ENCODE results near the gene MAP7. TPM values are rescaled to one million over a fixed set of nuclear protein-coding genes. Genes with fewer than 3 reads are reported as not detected.

The MAP7 gene
- total and polyA plus RNA-seq, 2 experiments from 2014 or later, result 44.7 to 49.2 TPM

DNA sequence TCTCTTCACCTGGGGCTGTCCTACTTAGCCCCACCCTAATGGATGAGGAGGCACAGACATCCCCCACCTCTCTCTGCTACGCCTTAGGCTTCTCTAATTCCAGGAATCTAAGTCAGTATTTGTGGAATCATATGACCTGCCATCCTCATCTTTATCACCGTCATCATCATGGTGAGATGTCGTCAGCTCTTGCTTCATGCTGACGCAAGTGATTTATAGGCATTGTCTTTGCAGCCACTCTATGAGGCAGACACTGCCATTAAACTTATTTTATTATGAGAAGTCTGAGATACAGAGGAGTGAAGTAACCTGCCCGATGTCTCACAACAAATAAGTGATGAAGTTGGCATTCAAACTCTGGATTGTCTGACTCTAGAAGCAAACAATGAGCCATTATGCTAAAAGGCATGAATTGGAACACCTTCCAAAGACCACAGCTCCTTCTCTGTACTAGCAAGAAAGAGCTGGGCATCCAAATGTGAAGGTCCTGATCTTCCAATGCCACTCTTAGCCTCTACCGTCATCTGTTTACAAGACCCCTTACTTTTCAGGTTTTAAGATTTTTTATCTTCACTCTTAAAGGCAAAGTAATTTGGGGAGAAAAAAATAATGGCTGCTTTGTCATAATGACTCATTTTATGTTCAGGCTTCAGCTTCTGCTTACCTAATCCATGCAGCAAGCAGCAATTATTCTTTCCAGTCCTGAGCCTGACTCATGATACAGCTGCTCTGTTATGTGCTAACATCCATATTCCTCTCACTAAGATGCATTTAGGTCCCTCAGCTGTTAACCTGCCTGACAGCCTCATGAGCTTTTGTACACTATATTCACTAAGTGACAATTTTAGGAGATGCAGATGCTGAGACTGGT lies 146.9 kb downstream of the MAP7 start (continued):
- TF ChIP-seq, protein P1, sequence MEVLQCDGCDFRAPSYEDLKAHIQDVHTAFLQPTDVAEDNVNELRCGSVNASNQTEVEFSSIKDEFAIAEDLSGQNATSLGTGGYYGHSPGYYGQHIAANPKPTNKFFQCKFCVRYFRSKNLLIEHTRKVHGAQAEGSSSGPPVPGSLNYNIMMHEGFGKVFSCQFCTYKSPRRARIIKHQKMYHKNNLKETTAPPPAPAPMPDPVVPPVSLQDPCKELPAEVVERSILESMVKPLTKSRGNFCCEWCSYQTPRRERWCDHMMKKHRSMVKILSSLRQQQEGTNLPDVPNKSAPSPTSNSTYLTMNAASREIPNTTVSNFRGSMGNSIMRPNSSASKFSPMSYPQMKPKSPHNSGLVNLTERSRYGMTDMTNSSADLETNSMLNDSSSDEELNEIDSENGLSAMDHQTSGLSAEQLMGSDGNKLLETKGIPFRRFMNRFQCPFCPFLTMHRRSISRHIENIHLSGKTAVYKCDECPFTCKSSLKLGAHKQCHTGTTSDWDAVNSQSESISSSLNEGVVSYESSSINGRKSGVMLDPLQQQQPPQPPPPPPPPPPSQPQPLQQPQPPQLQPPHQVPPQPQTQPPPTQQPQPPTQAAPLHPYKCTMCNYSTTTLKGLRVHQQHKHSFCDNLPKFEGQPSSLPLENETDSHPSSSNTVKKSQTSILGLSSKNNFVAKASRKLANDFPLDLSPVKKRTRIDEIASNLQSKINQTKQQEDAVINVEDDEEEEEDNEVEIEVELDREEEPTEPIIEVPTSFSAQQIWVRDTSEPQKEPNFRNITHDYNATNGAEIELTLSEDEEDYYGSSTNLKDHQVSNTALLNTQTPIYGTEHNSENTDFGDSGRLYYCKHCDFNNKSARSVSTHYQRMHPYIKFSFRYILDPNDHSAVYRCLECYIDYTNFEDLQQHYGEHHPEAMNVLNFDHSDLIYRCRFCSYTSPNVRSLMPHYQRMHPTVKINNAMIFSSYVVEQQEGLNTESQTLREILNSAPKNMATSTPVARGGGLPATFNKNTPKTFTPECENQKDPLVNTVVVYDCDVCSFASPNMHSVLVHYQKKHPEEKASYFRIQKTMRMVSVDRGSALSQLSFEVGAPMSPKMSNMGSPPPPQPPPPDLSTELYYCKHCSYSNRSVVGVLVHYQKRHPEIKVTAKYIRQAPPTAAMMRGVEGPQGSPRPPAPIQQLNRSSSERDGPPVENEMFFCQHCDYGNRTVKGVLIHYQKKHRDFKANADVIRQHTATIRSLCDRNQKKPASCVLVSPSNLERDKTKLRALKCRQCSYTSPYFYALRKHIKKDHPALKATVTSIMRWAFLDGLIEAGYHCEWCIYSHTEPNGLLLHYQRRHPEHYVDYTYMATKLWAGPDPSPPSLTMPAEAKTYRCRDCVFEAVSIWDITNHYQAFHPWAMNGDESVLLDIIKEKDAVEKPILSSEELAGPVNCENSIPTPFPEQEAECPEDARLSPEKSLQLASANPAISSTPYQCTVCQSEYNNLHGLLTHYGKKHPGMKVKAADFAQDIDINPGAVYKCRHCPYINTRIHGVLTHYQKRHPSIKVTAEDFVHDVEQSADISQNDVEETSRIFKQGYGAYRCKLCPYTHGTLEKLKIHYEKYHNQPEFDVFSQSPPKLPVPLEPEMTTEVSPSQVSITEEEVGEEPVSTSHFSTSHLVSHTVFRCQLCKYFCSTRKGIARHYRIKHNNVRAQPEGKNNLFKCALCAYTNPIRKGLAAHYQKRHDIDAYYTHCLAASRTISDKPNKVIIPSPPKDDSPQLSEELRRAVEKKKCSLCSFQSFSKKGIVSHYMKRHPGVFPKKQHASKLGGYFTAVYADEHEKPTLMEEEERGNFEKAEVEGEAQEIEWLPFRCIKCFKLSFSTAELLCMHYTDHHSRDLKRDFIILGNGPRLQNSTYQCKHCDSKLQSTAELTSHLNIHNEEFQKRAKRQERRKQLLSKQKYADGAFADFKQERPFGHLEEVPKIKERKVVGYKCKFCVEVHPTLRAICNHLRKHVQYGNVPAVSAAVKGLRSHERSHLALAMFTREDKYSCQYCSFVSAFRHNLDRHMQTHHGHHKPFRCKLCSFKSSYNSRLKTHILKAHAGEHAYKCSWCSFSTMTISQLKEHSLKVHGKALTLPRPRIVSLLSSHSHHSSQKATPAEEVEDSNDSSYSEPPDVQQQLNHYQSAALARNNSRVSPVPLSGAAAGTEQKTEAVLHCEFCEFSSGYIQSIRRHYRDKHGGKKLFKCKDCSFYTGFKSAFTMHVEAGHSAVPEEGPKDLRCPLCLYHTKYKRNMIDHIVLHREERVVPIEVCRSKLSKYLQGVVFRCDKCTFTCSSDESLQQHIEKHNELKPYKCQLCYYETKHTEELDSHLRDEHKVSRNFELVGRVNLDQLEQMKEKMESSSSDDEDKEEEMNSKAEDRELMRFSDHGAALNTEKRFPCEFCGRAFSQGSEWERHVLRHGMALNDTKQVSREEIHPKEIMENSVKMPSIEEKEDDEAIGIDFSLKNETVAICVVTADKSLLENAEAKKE (CRISPR knock-in tag; IDR thresholded peaks at IDR 0.05), result no peak
- no peak for TF ChIP-seq JUNB (IDR thresholded peaks at IDR 0.05; ENCODE audit: unreplicated experiment)
- TF ChIP-seq EZH2phosphoT487 (IDR thresholded peaks at IDR 0.05; ENCODE audit: unreplicated experiment), result no peak
- TF ChIP-seq EZH2 (IDR thresholded peaks at IDR 0.05; ENCODE audit: low read depth, unreplicated experiment), result no peak
- TF ChIP-seq, protein P2, sequence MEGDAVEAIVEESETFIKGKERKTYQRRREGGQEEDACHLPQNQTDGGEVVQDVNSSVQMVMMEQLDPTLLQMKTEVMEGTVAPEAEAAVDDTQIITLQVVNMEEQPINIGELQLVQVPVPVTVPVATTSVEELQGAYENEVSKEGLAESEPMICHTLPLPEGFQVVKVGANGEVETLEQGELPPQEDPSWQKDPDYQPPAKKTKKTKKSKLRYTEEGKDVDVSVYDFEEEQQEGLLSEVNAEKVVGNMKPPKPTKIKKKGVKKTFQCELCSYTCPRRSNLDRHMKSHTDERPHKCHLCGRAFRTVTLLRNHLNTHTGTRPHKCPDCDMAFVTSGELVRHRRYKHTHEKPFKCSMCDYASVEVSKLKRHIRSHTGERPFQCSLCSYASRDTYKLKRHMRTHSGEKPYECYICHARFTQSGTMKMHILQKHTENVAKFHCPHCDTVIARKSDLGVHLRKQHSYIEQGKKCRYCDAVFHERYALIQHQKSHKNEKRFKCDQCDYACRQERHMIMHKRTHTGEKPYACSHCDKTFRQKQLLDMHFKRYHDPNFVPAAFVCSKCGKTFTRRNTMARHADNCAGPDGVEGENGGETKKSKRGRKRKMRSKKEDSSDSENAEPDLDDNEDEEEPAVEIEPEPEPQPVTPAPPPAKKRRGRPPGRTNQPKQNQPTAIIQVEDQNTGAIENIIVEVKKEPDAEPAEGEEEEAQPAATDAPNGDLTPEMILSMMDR (conservative IDR thresholded peaks at IDR 0.05; ENCODE audit: low read depth in 2 of 2), result no peak

DNA sequence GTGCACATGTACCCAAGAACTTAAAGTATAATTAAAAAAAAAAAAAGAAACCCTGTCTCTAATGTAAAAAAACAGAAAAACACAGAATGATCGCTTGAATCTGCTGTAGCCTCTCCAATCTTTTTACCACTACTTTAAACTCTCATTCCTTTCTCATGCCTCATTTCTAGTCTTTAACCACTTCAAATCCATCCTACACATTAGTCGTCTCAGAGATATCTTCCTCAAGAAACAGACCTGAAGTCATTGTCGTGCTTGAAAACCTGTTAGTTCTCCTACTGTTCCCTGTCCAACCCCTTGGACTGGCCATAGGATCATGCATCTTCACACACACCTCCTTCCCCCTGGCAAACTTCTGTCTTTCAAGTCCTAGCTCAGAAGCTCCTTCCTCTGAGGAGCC lies 148.5 kb downstream of the MAP7 start:
- no peak overlapping the region for H3K27ac ChIP-seq (ENCODE audit: low read depth)
- no peak overlapping the region for H3K27ac Mint-ChIP-seq
- no peak overlapping the region for H3K4me2 ChIP-seq
- TF ChIP-seq STAT1 (IDR thresholded peaks at IDR 0.05; ENCODE audit: unreplicated experiment), result no peak
- no peak for TF ChIP-seq ZNF331 (CRISPR knock-in tag; IDR thresholded peaks at IDR 0.05; ENCODE audit: low read depth)
- no peak for TF ChIP-seq EZH2 (IDR thresholded peaks at IDR 0.05; ENCODE audit: low read depth, unreplicated experiment)
- TF ChIP-seq NANOG (IDR thresholded peaks at IDR 0.05; ENCODE audit: borderline replicate concordance), result no peak
- no peak for TF ChIP-seq CREB1 (CRISPR knock-in tag; IDR thresholded peaks at IDR 0.05; ENCODE audit: low read depth)

More for the DNA sequence above, 148.5 kb downstream of the MAP7 start:
- no peaks in the 10 kb centered on the region for H4K20me1 ChIP-seq (replicated peaks; ENCODE audit: insufficient read depth)
- H3K27me3 Mint-ChIP-seq (ENCODE audit: insufficient read depth, low read depth, poor library complexity), result no peaks in the 10 kb centered on the region
- no peaks in the 10 kb centered on the region for H3F3A ChIP-seq (replicated peaks; ENCODE audit: low read depth)
- H3K4me3 Mint-ChIP-seq, result no peak overlapping the region
- no peaks in the 10 kb centered on the region for H3K4me1 ChIP-seq (ENCODE audit: insufficient read depth)
- no peaks in the 10 kb centered on the region for H3K36me3 ChIP-seq (ENCODE audit: insufficient read depth)
- H3K36me3 Mint-ChIP-seq (ENCODE audit: low read depth), result peaks cover 40% of the 10 kb centered on the region
- H3K9me2 ChIP-seq (ENCODE audit: insufficient read depth), result no peaks in the 10 kb centered on the region
- DNase-seq (ENCODE audit: low spot score) (no peak), ATAC-seq (no peak)
- no peak overlapping the region for H3K4me3 ChIP-seq
- H3K9me3 Mint-ChIP-seq, result peaks cover 5% of the 10 kb centered on the region; the same call in 2 of the 3 replicates
- H3K79me2 ChIP-seq (replicated peaks; ENCODE audit: insufficient read depth), result no peaks in the 10 kb centered on the region; the same call in 1 of the 2 replicates
- peaks cover 5% of the 10 kb centered on the region; the same call in 2 of the 3 replicates for H3K4me1 Mint-ChIP-seq
- H2AFZ ChIP-seq, result no peak overlapping the region
- no peaks in the 10 kb centered on the region for H3K27me3 ChIP-seq (ENCODE audit: insufficient read depth)
